HCT116 (cell line): ENCODE data around the gene CTAGE9. TPM values are rescaled to one million over a fixed set of nuclear protein-coding genes. Genes with fewer than 3 reads are reported as not detected.

Source experiments
- ATAC-seq: fragments of 200-7000 bp; cut with Tn5 transposase; 2 replicates; pipeline ENCODE4 v1.9.1; 2020; ENCODE audit warnings: mild to moderate bottlenecking, moderate library complexity
- BruUV-seq: library from RNA; stranded (reverse); fragments of 400-500 nt; replicated peaks from 2 replicates; lab custom pipeline; 2021; lab: Mats Ljungman, UMichigan
- CTCF ChIA-PET: fragments of 300-600 bp; sonication (Branson Sonifier 250); formaldehyde crosslinking; loops from one replicate; lab custom pipeline; 2021; ENCODE audit warnings: antibody characterized with exemption; lab: Charles Lee
- POLR2A ChIA-PET: fragments of 300-600, 350-600 bp; sonication (Branson Sonifier 250); formaldehyde crosslinking; loops from one replicate; lab custom pipeline; 2021; ENCODE audit warnings: antibody characterized with exemption; lab: Charles Lee
- RAD21 ChIA-PET, 2 experiments: fragments of 300-600 bp; sonication (Branson Sonifier 250); formaldehyde crosslinking; loops; one replicate each; lab custom pipeline; 2023; ENCODE audit warnings: low total read pairs in 2 of 2; ENCODE audit not compliant: uncharacterized antibody in 2 of 2, unreplicated experiment in 2 of 2, low non-redundant PET in 1 of 2; lab: Charles Lee
- DNase-seq: peaks from one replicate; pipeline ENCODE4 v3.0.0-alpha.2; 2010; ENCODE audit warnings: low read depth, low spot score
- H2AFZ ChIP-seq: fragments of 200-600 bp; shearing (Covaris generic), sonication (generic); 2 replicates; pipeline ENCODE4 v1.6.1; 2017; ENCODE audit warnings: low read depth, mixed run types, mixed read lengths, antibody characterized with exemption, low read length; ENCODE audit not compliant: poor library complexity, severe bottlenecking
- H3K27ac ChIP-seq: 2 replicates; pipeline ENCODE4 v1.5.1; 2012; ENCODE audit warnings: low read depth, low read length
- H3K27me3 ChIP-seq: fragments of 200-600 bp; sonication (generic); 2 replicates; pipeline ENCODE4 v1.6.1; 2016; ENCODE audit warnings: mixed run types, low read length, mixed read lengths; ENCODE audit not compliant: insufficient read depth
- H3K36me3 ChIP-seq, 2 experiments: fragments of 200-500 bp in 1 of 2; fragments of 200-600 bp in 1 of 2; sonication (Bioruptor generic) in 1 of 2; sonication (generic) in 1 of 2; 2 replicates each; pipeline versions ENCODE4 v1.5.1 to v1.6.1; 2014 to 2016; ENCODE audit warnings: low read length in 2 of 2, inconsistent platforms in 1 of 2, mixed read lengths in 1 of 2, mixed run types in 1 of 2; ENCODE audit not compliant: insufficient read depth in 2 of 2, control insufficient read depth in 1 of 2
- H3K4me1 ChIP-seq, 2 experiments: fragments of 200-600 bp in 1 of 2; sonication (generic) in 1 of 2; 2 replicates each; pipeline versions ENCODE4 v1.5.1 to v1.6.1; 2012 to 2017; ENCODE audit warnings: low read length in 2 of 2, inconsistent platforms in 1 of 2, mild to moderate bottlenecking in 1 of 2, mixed read lengths in 1 of 2, mixed run types in 1 of 2, moderate library complexity in 1 of 2; ENCODE audit not compliant: insufficient read depth in 2 of 2, control insufficient read depth in 1 of 2
- H3K4me2 ChIP-seq: fragments of 200-600 bp; sonication (generic); 2 replicates; pipeline ENCODE4 v1.6.1; 2017; ENCODE audit warnings: mixed run types, low read length, mixed read lengths
- H3K4me3 ChIP-seq, 2 experiments: fragments of 200-600 bp in 1 of 2; sonication (generic) in 1 of 2; replicated peaks in 1 of 2; 2 replicates each; pipeline ENCODE4 v1.5.1; 2011 to 2016; ENCODE audit warnings: low read length in 2 of 2, control low read depth in 1 of 2, low read depth in 1 of 2, mild to moderate bottlenecking in 1 of 2, mixed read lengths in 1 of 2, mixed run types in 1 of 2
- H3K79me2 ChIP-seq: fragments of 200-600 bp; sonication (generic); 2 replicates; pipeline ENCODE4 v1.6.1; 2017; ENCODE audit warnings: mild to moderate bottlenecking, mixed run types, low read length, moderate library complexity, mixed read lengths; ENCODE audit not compliant: insufficient read depth
- H3K9ac ChIP-seq: fragments of 200-600 bp; sonication (generic); 2 replicates; pipeline ENCODE4 v1.6.1; 2016; ENCODE audit warnings: low read length, mixed read lengths
- H3K9me2 ChIP-seq: fragments of 200-600 bp; sonication (generic), shearing (Covaris generic); 2 replicates; pipeline ENCODE4 v1.6.1; 2017; ENCODE audit warnings: mixed run types, mild to moderate bottlenecking, moderate library complexity; ENCODE audit not compliant: insufficient read depth
- H3K9me3 ChIP-seq, 2 experiments: fragments of 200-500 bp in 1 of 2; fragments of 200-600 bp in 1 of 2; sonication (Bioruptor generic) in 1 of 2; sonication (generic) in 1 of 2; 2 replicates each; pipeline ENCODE4 v1.6.1; 2014 to 2017; ENCODE audit warnings: low read length in 2 of 2, mixed read lengths in 2 of 2, inconsistent platforms in 1 of 2, low read depth in 1 of 2, mild to moderate bottlenecking in 1 of 2, mixed run types in 1 of 2, moderate library complexity in 1 of 2; ENCODE audit not compliant: control insufficient read depth in 1 of 2, insufficient read depth in 1 of 2
- H4K20me1 ChIP-seq: fragments of 200-600 bp; sonication (generic), shearing (Covaris generic); 2 replicates; pipeline ENCODE4 v1.6.1; 2017; ENCODE audit warnings: mixed run types, mild to moderate bottlenecking, moderate library complexity; ENCODE audit not compliant: insufficient read depth
- ATF3 ChIP-seq: IDR thresholded peaks from 2 replicates; pipeline ENCODE4 v1.6.1; 2012
- CEBPB ChIP-seq: IDR thresholded peaks from 2 replicates; pipeline ENCODE4 v1.6.1; 2012; ENCODE audit warnings: low read depth
- CTCF ChIP-seq, 3 experiments: fragments of 200-600 bp in 1 of 3; sonication (generic) in 1 of 3; IDR thresholded peaks in 2 of 3; conservative IDR thresholded peaks in 1 of 3; 2 replicates each; pipeline ENCODE4 v1.5.1; 2012 to 2017; ENCODE audit warnings: low read depth in 2 of 3, low read length in 2 of 3, antibody characterized with exemption in 1 of 3, borderline replicate concordance in 1 of 3, control low read depth in 1 of 3, mild to moderate bottlenecking in 1 of 3, mixed read lengths in 1 of 3, mixed run types in 1 of 3, moderate library complexity in 1 of 3; ENCODE audit not compliant: insufficient read depth in 1 of 3
- REST ChIP-seq: IDR thresholded peaks from 2 replicates; pipeline ENCODE4 v1.6.1; 2012; ENCODE audit warnings: low read depth
- SIN3A ChIP-seq: IDR thresholded peaks from 2 replicates; pipeline ENCODE4 v1.6.1; 2012; ENCODE audit warnings: low read depth
- ZBTB33 ChIP-seq: IDR thresholded peaks from 2 replicates; pipeline ENCODE4 v1.6.1; 2011; ENCODE audit warnings: mild to moderate bottlenecking, low read length, moderate library complexity; ENCODE audit not compliant: insufficient replicate concordance; ENCODE audit errors: extremely low read depth
- intact Hi-C: fragments of 100-400 bp; cut with micrococcal nuclease; formaldehyde crosslinking; loops from 2 replicates; pipeline ENCODE4 v1.10.0; 2022
- total RNA-seq: library from RNA; stranded (reverse); gene quantifications from one replicate; pipeline ENCODE4 v1.2.1, GENCODE V29; 2021; ENCODE audit not compliant: unreplicated experiment

CTAGE9 gene
- total RNA-seq, 1 experiment from 2014 or later = not detected

- no peaks in the 10 kb centered on the region for H3K36me3 ChIP-seq
- ChIA-PET RAD21 (no interaction called here), CTCF (no interaction called here), POLR2A (no interaction called here)
- no TSS peak for BruUV-seq
- no peak for DNase-seq
- no peak overlapping the region for H3K4me2 ChIP-seq
- TF ChIP-seq CTCF (IDR thresholded peaks at IDR 0.05 in 2 of 3, conservative IDR thresholded peaks at IDR 0.05 in 1 of 3; ENCODE audit: borderline replicate concordance in 1 of 3, insufficient read depth in 1 of 3, low read depth in 2 of 3, low read length in 2 of 3) = no peak
- TF ChIP-seq REST = no peak
- TF ChIP-seq SIN3A = no peak
- no peak for TF ChIP-seq CEBPB
- no peak for TF ChIP-seq ZBTB33
- no peak for TF ChIP-seq ATF3
- intact Hi-C loops = no loop called here
- no peaks in the 10 kb centered on the region for H4K20me1 ChIP-seq
- no peak overlapping the region for H2AFZ ChIP-seq
- H3K4me3 ChIP-seq = no peak overlapping the region
- H3K9me3 ChIP-seq = no peaks in the 10 kb centered on the region
- H3K27me3 ChIP-seq = no peaks in the 10 kb centered on the region
- no peaks in the 10 kb centered on the region for H3K9me2 ChIP-seq
- no peaks in the 10 kb centered on the region for H3K79me2 ChIP-seq
- no peak overlapping the region for H3K9ac ChIP-seq
- no peak overlapping the region for H3K27ac ChIP-seq
- no peak for ATAC-seq
- H3K4me1 ChIP-seq = no peaks in the 10 kb centered on the region
These were observed 13.3 kb upstream of the CTAGE9 start for GRCh38 chr6:131724114-131724513.
